Activated T-helper 1 cell treated with anti-CD3 and anti-CD28 coated beads, Interleukin-2, amount 50 U/mL, for 16 hours (primary cell): ENCODE results near the gene GEMIN2.
"Not testable (repeated sequence)": the region's sequence is repeated elsewhere in the genome, so short reads cannot be mapped to it uniquely, and the experiment has no call there.

Source experiments
- DNase-seq, 2 donors: peaks; one replicate each; pipeline ENCODE4 v3.0.0-alpha.2; 2020; ENCODE audit warnings: low read depth in 1 of 2, low spot score in 1 of 2

GEMIN2 gene

DNA sequence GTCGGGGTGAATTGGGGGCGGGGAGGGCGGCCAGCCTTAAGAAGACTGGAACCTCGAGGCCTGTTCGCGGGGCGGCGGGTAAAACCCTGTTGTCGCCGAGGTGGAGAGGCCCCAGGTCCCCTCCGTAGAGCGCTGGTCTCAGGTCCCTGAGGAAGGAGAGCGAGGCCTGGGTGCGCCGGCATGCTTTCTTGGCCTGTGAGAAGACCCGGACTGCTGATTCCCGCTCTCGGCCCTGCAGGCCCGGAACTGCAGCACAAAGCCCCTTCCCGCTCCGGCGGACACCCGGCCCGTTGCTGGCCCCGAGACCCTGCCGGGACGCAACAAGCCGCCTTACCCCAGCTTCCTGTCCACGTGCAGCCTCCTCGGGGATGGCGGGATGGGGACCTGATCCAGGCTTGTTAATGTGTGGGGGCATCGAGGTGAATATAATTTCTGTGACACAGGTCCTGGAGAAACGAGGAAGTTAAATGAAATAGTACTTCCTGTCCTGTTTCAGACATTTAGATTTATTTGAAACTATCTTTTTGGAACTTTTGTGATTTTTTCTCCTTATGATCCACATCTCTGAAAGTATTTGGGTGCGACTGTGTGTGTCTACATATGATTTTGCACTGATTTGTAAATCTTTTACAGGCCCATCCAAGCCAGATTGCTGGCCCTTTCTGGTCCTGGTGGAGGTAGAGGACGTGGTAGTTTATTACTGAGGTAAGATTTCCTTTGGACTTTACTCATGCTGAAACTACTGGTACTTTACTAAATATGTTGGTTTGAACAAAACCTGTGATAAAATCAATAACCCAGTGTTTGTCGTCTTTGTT, 61.5 kb downstream of the GEMIN2 start:
- DNase-seq, result peak in 1 of 2 donors; percentile 13

DNA sequence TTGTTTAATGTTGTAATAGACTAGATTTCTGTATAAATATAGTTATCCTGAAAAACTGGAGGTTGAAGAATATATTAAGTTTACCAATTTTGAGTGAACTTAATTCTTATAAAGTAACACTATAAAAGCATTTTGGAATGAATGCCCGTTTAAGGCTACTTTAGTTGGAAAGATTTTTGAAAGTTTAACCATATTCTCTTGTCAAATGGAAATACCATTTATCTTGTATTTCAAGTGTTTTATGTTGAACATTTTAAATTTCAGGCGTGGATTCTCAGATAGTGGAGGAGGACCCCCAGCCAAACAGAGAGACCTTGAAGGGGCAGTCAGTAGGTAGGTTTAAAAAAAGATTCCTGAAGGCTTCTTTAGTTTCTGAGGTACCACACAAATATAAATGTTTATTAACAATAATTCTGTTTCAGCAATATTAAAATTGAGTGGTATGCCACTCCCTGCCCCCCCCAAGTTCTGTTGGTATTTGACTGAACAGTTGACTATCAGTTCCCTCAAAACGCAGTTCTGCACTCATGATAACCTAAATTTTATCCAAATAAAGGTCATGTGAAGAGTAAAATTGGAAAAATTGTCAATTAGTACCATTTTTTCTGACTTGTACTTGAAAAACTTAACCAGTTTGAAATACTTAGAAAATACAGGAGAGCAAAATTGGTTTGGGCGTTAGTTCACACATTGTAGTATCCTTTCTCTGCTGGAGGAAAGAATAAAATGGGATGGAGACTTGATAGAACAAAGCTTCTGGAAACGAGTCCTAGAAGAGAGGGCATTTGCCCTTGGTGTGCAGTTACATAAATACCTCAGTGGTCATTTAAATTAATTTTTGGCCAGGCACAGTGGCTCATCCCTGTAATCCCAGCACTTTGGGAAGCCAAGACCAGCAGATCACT, 62.4 kb downstream of the GEMIN2 start:
- DNase-seq, result no peak

DNA sequence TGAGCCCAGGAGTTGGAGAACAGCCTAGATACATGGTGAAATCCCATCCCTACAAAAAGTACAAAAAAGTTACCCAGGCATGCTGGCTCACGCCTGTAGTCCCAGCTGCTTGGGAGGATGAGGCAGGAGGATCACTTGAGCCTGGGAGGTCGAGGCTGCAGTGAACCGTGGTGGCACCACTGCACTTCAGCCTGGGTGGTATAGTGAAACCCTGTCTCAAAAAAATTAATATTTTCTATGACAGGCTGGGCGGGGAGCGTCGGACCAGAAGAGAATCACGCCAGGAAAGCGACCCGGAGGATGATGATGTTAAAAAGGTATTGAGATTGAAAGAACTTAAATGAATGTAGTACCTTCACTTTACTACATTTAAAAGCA, 63.0 kb downstream of the GEMIN2 start:
- DNase-seq, result no peak

DNA sequence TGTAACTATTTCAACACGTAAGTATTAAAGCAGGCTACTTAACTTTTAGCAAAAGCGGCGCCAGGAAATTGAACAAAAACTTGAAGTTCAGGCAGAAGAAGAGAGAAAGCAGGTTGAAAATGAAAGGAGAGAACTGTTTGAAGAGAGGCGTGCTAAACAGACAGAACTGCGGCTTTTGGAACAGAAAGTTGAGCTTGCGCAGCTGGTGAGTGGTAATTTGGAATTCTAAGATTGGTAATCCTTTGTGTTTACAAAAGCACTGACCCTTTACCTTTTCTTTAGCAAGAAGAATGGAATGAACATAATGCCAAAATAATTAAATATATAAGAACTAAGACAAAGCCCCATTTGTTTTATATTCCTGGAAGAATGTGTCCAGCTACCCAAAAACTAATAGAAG, 64.9 kb downstream of the GEMIN2 start:
- DNase-seq, result no peak

DNA sequence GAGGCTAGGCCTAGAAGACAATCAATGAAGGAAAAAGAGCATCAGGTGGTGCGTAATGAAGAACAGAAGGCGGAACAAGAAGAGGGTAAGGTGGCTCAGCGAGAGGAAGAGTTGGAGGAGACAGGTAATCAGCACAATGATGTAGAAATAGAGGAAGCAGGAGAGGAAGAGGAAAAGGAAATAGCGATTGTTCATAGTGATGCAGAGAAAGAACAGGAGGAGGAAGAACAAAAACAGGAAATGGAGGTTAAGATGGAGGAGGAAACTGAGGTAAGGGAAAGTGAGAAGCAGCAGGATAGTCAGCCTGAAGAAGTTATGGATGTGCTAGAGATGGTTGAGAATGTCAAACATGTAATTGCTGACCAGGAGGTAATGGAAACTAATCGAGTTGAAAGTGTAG, 66.4 kb downstream of the GEMIN2 start:
- no peak for DNase-seq

DNA sequence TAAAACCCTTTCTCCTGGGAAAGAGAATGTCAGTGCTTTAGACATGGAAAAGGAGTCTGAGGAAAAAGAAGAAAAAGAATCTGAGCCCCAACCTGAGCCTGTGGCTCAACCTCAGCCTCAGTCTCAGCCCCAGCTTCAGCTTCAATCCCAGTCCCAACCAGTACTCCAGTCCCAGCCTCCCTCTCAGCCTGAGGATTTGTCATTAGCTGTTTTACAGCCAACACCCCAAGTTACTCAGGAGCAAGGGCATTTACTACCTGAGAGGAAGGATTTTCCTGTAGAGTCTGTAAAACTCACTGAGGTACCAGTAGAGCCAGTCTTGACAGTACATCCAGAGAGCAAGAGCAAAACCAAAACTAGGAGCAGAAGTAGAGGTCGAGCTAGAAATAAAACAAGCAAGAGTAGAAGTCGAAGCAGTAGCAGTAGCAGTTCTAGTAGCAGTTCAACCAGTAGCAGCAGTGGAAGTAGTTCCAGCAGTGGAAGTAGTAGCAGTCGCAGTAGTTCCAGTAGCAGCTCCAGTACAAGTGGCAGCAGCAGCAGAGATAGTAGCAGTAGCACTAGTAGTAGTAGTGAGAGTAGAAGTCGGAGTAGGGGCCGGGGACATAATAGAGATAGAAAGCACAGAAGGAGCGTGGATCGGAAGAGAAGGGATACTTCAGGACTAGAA, 67.0 kb downstream of the GEMIN2 start:
- DNase-seq, result no peak

DNA sequence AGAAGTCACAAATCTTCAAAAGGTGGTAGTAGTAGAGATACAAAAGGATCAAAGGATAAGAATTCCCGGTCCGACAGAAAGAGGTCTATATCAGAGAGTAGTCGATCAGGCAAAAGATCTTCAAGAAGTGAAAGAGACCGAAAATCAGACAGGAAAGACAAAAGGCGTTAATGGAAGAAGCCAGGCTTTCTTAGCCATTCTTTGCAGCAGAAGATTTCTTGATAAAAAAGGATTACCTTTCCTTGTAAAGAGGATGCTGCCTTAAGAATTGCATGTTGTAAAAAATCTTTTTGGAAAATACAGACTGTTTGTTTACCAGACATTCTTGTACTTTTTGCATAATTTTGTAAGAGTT, 67.5 kb downstream of the GEMIN2 start:
- no peak for DNase-seq

DNA sequence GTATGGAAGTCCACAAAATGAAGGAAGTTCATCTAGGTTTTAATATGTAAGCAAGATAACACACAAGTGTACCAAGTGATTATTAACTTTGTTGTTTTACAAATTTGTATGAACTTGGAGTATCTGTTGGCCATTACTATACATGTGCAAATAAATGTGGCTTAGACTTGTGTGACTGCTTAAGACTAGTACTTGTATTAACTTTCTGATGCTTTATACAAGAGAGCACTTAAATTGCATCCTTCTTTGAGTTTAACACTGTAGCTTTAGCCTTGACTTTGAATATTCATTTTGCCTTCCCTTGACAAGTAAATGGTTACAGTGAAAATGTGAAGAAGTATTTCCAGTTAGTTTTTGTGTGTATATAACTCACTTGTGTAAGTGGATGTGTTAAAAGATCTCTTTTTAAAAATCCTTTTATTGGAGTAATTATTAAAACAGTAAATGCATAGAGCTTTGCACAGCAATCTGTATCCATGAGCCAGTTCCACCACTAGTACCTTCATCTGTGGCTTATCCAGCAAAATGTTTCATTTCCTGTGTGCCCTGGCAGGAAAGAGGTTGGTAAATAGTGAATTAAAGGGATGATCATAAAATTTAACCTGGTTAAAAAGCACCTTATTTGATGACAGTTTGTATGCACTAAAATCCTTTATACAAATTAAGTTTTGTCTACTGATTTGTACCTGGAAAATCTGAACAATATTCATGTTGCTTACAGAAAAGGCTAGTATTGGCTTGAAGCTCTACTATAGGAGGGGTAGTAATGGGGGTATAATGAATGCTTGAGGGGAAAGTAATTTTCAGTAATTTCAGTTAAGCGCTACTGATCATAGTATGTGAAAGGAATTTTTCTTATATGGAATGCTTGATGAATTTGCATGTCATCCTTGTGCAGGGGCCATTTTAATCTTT, 68.9 kb downstream of the GEMIN2 start:
- DNase-seq, result no peak

DNA sequence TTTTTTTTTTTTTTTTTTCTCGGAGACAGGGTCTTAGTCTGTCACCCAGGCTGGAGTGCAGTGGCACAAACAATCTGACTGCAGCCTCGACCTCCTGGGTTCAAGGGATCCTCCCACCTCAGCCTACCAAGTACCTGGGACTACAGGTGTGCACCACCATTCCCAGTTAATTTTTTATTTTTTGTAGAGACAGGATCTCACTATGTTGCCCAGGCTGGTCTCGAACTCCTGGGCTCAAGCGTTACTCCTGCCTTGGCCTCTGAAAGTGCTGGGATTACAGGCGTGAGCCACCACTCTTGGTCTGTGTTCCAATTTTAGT, 69.5 kb downstream of the GEMIN2 start:
- not testable (repeated sequence) for DNase-seq

DNA sequence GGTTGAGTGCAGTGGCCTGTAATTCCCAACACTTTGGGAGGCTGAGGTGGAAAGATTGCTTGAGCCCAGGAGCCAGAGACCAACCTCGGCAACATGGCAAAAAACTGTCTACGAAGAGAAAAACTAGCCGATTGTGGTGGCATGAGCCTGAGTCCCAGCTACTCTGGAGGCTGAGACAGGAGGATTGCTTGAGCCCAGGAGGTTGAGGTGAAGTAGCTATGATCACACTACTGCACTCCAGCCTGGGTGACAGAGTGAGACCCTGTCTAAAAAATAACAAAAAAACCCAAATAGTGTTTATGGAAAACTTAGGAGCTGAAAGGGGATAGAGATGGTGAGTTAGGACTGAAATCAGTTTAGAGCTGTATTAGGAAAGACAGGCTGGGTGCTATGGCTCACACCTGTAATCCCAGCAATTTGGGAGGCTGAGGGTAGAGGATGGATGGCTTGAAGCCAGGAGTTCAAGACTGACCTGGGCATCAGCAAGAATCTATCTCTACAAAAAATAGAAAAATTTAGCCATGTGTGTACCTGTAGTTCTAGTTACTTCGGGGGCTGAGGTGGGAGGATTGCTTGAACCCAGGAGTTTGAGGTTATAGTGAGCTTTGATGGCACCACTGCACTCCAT, 70.6 kb downstream of the GEMIN2 start:
- no peak for DNase-seq

DNA sequence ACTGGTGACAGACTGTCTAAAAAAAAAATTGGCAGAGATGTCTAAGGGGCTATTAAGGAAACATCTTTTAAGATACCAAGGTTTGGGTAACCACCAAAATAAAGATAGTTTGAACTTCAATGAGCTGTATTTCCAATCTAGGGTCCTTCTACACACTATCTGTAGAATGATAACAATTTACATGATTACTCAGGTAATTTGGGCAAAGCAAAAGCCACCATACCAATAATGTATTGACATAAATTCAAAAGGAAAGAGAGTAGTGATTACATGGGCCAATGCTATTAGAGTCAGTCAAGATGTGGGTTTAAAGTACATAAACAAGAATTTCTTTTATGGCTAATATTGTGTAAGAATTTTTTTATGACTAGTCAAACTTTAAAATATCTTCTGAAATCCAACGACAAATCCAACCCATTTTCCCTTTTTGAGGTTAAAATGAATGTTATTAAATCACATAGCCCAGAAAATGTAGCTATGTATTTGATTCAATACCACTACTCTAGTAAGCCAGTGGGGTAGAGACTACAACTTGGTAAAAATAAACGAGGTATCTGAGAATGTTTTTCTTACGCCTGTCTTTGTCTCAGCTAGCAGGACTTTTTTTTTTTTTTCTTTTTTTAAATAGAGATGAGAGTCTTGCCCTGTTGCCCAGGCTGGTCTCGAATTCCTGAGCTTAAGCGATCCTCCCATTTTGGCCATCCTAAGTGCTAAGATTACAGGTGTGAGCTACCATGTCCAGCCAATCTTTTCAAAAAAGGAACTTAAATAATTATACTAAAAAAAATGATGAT, 71.3 kb downstream of the GEMIN2 start:
- DNase-seq, result no peak
